HG02610 (cell line): ENCODE measurements around the gene CFAP47.
"Not testable (repeated sequence)": the region's sequence is repeated elsewhere in the genome, so short reads cannot be mapped to it uniquely, and the experiment has no call there.

Experiments used
- ATAC-seq: cut with Tn5 transposase; IDR thresholded peaks from one replicate; pipeline ENCODE4 v1.9.1; 2021; ENCODE audit warnings: mild to moderate bottlenecking, moderate library complexity; ENCODE audit not compliant: unreplicated experiment

The CFAP47 gene

GRCh38 chrX:35919536-35920309 is at the start of gene CFAP47:
TSS of gene CFAP47 (plus strand) at chrX:35919734. CDS start at chrX:35919800, 66 bp downstream.
- no peak for ATAC-seq

- no peak for ATAC-seq
Measured at GRCh38 chrX:35880601-35881000, 38.9 kb upstream of the CFAP47 start.

- ATAC-seq, result no peak
Measured at GRCh38 chrX:35886135-35886534, 33.4 kb upstream of the CFAP47 start.

- no peak for ATAC-seq
Measured at GRCh38 chrX:35890699-35891098, 28.8 kb upstream of the CFAP47 start.

GRCh38 chrX:35986816-35987215 is 67.3 kb downstream of the CFAP47 start:
- not testable (repeated sequence) for ATAC-seq

GRCh38 chrX:36007207-36007606 is 87.7 kb downstream of the CFAP47 start:
- ATAC-seq, result no peak

GRCh38 chrX:36019125-36019524 is 99.6 kb downstream of the CFAP47 start:
- ATAC-seq, result no peak

GRCh38 chrX:36035550-36035949 is 116.0 kb downstream of the CFAP47 start:
- ATAC-seq, result no peak

GRCh38 chrX:36062778-36063177 is 143.2 kb downstream of the CFAP47 start:
- ATAC-seq, result no peak

- no peak for ATAC-seq
Measured at GRCh38 chrX:36071061-36071460, 151.5 kb downstream of the CFAP47 start.

- not testable (repeated sequence) for ATAC-seq
Measured at GRCh38 chrX:36075009-36075408, 155.5 kb downstream of the CFAP47 start.

GRCh38 chrX:36083256-36083655 is 163.7 kb downstream of the CFAP47 start:
- no peak for ATAC-seq

- ATAC-seq, result no peak
Measured at GRCh38 chrX:36087366-36087765, 167.8 kb downstream of the CFAP47 start.

- not testable (repeated sequence) for ATAC-seq
Measured at GRCh38 chrX:36088939-36089338, 169.4 kb downstream of the CFAP47 start.

GRCh38 chrX:36102425-36102824 is 182.9 kb downstream of the CFAP47 start:
- no peak for ATAC-seq

GRCh38 chrX:36116222-36116621 is 196.7 kb downstream of the CFAP47 start:
- ATAC-seq, result no peak

GRCh38 chrX:36159254-36159653 is 239.7 kb downstream of the CFAP47 start:
- ATAC-seq, result no peak

GRCh38 chrX:36160081-36160480 is 240.5 kb downstream of the CFAP47 start:
- ATAC-seq, result no peak

GRCh38 chrX:36198575-36198974 is 279.0 kb downstream of the CFAP47 start:
- no peak for ATAC-seq

GRCh38 chrX:36199928-36200327 is 280.4 kb downstream of the CFAP47 start:
- no peak for ATAC-seq

GRCh38 chrX:36214924-36215323 is 295.4 kb downstream of the CFAP47 start:
- no peak for ATAC-seq

- ATAC-seq, result no peak
Measured at GRCh38 chrX:36218801-36219200, 299.3 kb downstream of the CFAP47 start.
